GM18858 (cell line): Measurements from ENCODE around the gene KCNJ12.
"Not testable (repeated sequence)": the region's sequence is repeated elsewhere in the genome, so short reads cannot be mapped to it uniquely, and the experiment has no call there.

Experiments used
- ATAC-seq: cut with Tn5 transposase; IDR thresholded peaks from one replicate; pipeline ENCODE4 v1.9.1; 2021; ENCODE audit not compliant: unreplicated experiment

The KCNJ12 gene

DNA sequence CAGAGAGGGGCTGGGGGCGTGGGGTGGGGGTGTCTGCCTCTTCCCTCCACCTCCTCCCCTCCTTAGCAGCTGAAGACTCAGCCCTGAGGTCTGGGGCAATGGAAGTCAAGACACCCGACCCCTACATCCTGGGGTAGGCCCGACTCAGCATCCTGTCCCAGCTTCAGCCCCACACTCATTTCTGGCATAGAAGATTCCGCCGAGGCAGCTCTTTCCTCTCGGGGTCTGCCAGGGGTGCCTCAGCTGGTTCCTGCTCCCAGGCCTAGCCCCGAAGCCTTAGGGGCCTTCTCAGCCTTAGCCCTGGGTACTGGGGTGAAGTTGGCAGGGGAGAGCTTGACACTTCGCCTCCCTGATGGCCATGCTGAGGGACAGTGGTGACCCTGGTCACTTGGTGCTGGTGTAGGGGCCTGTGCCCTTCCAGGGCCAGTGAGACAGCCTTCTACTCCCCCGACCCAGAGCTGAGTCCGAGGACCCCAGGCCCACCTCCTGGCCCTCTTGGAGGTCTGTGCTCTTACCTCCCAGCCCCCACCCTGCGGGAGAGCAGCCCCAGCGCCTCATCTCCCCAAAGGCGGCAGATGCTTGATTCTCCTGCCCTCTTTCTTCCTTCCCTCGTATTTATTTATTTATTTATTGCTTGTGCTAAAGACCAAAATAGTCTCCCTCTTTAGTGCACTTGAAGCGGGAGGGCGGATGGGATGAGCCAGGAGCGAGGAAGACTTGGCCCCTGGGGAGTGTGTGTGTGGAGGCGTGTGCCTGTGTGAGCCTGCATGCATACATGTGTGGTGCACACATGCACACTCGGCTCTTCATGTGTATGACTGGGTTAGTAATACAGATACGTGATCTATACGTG lies 42.5 kb downstream of the KCNJ12 start:
- no peak for ATAC-seq

DNA sequence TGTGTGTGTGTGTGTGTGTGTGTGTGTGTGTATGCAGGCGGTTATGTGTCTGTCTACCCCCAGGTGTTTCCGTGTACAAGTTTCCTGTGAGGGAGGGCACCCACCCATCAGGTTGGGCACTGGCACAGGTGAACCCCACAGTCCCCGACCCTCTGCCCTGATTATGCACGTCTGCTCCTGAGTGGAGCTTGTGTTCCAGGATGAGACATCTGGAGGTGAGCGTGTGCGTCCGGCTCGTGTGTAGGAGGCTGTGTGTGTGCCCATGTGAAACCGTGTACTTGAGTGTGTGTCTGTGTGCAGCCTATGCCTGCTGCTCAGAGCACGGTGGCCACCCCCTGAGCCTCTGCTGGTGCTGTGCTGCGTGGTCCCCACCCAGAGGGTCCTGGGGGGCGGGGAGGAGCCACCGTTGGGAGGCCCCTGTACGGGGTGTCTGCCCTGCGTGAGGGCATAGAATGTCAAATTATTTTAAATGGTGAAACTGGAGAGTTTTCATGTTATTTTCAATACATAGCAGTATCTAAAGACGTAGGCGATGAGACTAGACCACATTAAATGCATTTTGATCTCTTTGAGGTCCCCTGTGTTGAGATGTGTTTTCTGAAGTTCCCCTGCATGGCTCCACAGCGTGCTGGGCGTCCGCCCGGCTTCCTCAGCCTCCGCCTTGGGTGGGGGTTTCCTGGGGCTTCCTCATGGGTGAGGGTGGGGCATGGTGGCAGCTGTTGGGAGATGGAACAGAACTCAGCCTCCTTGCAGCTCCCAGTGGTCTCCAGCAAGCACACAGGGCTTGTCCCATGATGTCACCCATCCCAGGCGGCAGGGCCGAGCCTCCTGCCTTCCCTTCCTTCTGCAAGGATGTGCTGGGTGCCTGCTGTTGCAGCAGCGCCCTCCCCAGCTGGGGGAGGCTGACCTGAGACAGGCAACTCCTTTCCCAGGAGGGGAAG lies 43.4 kb downstream of the KCNJ12 start:
- ATAC-seq = no peak

DNA sequence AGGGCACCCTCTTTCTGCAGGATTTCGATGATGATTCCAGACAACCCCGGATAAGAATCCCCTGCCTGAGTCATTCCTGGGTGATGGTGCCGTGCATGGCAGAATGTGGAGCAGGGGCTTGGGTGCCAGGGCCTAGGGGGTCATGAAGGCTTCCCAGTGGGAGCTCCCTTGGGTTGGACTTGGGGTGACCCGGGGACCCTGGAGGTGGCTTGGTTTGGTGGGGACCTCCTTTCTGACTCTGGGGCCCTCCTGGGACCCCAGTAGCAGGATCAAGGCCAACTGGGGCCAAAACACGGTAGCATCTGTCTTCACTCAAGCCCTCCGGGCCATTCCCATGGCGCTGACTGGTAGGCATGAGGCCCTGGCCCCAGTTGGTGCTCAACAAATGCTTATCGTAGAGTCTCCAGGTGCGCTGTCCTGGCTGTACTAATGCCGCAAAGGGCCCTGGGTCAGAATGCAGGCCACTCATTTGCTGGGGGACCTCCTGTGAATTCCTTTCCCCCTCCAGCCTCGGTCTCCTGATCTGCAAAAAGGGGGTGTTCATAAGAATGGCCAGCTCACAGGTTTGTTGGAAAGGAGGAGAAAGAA lies 44.4 kb downstream of the KCNJ12 start:
- not testable (repeated sequence) for ATAC-seq

DNA sequence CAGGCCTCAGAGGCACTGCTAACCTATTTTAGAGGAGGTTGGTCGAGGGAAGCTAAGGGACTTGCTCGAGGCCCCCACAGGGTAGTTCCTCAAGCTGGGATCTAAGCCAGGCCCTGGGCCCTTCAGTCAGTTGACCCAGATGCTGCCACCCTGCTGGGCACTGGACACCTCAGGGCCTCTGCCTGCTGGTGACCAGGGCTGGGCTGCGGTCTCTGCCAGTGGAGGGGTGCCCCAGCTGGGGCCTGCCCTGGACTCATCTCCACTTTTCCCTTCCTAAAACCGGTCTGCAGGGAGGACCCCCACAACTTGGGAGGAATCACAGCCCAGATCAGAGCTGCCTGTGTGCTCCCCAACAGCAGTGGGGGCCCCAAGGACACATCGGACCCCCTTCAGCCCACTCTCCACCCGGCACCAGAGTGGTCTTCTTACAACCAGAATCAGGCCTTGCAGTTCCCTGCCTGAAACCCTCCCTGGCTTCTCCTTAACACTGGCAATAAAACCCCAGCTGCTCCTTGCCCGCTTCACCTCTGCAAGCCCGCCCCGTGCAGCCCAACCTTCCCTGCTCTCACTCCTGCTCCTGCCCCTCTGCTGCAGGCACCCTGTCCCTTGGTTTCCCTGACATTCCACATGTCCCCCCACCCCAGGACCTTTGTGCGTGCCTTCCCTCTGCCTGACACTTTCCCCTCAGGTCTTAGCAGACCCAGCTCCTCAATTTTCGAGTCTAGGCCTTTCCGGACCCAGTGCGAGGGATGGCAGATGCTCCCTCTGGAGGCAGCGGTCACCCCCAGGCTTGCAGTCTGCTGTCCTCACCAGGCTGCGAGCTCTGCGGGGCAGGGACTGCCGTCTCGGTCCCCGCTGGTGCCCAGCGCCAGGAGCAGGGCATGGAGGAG lies 45.5 kb downstream of the KCNJ12 start:
- not testable (repeated sequence) for ATAC-seq

DNA sequence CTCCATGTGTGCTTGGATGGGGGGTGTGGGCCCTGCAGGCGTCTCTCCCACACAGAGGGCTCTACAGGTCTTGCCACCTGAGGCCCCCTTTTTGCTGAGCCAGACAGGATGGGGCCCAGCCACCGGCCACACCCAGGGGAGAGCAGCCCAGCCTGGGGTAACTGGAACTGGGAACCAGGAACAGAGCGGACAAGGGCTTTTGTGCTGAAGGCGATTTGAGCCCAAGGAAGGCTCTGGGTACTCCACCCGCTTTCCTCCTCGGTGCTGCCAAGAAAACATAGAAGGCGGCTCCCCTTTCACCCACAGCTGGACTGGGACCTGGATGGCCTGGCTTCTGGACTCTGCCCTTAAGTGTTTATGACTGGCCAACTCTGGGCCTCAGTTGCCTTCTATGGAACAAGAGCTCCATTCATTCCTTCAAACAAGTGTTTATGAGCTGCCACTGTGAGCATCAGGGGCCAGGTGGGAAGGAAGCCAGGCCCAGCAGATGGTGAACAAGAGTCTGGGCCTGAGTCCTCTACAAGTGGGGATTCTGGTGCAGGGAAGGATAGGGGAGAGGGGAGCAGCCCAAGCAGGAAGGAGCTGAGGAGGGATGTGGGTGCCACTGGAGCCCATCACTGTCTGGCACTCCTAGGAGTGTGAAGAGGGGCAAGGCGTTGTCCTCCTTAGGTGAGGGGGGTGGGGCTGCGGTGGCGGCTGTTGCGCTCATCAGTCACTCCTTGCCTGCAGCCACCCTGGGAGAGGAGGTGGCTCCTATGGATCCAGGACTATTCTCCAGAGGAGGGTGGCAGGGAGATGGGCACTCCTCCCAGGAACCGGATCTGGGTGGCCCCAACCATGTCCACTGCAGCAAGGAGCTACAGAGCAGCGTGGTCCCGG lies 46.4 kb downstream of the KCNJ12 start:
- not testable (repeated sequence) for ATAC-seq

DNA sequence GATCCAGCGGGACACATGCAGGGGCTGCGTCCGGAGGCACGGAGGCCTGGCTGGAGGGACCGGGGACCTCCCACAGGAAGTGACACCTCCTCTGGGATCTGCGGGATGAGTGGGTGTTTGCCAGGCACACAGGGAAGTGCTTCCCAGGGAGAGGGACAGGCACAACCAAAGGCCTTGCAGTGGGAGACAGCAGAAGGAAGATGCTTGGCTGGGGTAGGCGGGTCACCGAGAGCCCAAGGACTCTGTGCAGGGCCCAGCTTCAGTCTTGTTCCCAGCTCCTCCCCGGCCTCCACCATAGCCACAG lies 47.0 kb downstream of the KCNJ12 start:
- not testable (repeated sequence) for ATAC-seq

DNA sequence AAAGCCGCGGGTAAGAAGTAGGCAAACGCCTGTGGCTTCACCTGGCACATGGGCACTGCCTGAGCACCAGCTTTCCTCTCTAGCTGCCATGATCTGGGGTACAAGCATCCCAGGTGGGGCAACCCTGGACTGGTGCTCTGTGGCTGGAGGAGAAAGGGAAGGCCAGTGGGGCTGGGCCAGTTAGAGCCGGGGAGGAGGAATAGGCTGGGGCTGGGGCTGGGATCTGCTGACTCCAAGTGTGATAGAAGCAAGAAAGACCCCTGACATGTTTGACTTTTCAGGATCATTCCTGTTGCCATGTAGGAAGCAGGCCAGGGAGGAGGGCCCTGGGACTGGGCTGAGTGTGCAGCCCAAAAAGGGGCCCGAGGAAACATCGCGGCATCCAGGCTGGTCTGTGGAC lies 48.5 kb downstream of the KCNJ12 start:
- ATAC-seq = not testable (repeated sequence)

DNA sequence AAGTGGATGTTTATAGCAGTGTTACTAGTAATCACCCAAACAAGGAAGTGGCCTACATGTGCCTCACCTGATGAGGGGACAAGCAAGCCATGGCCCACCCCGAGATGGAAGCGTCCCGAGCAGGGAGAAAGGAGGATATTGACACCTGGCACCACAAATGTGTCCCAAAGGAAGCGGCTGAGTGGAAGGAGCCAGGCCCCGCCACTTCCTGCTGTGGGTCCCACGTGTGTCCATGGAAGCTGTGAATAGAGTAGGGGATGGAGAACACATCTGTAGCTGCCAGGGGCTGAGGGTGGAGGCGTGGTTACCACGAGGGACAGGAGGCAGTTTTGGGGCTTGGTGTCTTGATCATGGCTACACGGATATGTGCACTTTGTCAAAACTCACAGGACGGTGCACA lies 49.2 kb downstream of the KCNJ12 start:
- no peak for ATAC-seq

DNA sequence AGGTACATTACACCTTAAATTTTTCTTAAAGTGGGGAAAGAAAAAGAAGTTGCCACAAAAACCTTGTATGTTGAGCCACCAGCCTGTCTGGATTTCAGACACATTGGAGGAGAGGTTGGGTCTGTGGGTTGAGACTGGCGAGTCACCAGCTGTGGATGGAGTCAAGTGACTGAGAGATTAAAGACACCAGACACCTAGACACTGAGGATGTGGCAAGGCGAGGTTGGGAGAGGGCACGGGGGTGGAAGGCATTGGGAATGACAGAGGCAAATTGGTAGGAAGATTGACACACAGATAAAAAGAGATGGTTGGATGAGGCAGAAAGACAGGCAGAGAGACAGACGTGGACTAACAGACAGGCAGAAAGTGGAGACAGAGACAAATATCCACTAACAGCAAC lies 49.6 kb downstream of the KCNJ12 start:
- ATAC-seq = no peak

DNA sequence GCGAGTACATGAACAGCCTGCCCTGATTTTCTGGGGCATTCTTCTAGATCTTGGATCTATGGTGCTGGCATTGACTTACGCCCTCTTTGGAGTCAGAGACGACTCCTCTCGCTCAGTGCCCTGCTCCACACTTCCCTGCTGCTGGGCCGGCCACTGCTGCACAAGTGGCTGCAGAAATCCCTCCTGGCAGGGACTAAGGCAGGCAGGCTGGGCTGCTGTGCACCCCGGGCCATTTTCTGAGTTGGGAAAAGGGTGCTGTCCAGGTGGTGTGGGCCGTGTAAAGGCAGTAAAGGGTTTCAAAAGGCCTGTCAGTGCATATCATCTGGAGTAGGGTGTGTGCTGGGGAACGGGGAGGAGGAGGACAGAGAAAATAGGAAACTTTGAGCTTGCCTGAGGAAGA lies 50.1 kb downstream of the KCNJ12 start:
- ATAC-seq = not testable (repeated sequence)

DNA sequence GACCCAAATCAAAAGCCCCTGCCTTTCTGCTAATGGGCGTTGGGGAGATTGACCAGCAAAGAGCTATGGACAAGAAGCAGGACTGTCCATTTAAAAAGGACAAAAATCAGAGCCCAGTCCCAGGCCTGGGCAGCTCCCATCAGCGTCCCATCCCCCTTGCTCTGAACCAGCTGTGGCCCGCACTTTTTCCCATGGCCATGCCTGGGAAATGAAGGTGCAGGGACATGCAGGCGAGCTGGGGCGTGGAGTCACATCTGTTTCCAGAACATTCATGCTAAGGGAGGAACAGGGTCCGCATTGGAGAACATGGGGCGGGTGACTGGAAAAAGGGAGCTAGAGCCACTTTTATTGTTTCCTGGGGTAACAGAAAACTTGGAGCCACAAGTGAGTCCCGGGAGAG lies 50.7 kb downstream of the KCNJ12 start:
- not testable (repeated sequence) for ATAC-seq

DNA sequence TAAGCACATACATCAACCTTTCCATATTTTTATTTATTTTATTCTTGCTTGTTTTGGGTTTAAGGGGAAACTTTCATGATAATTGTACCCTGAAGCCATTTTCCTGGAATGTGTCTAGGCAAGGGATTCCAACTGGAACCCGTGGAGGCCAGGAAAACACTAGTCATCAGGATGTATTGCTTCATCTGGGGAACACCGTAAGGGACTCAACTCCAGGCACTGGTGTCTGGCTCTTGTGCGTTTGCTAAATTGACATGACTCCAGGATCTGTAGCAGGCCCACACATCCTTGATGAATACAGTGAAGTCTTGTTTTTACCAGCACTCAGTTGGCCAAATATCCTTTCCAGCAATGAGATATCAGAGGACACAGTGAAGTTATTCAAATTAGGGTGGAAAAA lies 51.6 kb downstream of the KCNJ12 start:
- not testable (repeated sequence) for ATAC-seq

DNA sequence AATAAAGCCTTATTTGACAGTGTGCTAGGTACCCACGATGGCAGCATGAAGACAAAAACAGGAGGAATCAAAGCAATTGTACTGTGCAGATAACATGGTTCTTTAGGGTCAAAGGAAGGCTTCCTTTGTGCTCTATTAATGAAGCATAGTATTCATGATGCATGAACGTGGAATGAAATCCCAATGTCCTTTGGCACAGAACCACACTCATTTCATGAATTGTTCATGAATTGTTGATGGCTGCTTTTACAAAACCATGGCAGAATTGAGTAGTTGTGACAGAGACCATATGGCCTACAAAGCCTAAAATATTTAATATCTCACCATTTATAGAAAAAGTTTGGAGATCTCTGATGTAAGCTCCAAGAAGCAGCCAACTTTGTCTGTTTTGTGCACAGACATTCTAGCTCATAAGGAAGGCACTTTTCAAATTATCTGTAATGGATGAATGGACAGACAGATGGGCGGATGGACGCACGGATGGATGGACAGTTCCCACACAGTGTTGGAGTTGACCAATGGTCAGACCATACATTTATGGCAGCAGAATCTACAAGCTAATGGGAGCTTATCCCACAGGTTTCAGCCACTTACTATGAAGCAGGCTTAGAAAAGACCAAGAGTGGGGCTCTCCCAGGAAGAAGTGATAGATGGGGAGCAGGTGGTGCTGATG lies 52.7 kb downstream of the KCNJ12 start:
- not testable (repeated sequence) for ATAC-seq

DNA sequence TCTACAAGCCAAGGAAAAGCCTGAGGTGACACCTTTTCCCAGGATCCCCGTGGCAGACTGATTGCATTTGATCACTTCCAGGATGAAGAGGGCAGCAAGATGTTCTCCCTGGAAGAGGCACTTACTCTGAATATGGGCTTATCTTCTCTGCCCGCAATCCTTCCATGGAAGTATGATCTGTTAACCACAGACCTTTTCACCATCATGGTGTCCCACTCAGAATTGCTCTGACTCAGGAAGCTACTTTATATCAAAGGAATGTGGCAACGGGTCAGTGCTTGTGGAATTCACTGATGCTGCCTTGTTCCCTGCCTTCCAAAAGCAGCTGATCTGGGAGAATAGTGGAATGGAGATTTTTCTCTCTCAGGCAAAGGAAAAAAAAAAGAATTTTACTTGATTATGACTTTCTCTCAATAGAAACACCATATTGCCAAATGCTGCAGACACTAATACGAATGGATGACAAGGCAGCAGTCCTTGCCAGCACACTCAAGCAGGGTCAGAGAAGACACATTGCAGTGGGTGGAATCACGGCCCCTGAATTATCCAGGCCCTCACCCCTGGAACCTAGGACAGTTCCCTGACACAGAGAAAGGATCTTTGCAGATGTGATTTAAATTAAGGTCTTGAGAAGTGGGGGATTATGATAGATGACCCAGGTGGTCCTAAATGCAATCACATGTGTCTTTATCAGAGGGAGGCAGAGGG lies 53.9 kb downstream of the KCNJ12 start:
- ATAC-seq = not testable (repeated sequence)

DNA sequence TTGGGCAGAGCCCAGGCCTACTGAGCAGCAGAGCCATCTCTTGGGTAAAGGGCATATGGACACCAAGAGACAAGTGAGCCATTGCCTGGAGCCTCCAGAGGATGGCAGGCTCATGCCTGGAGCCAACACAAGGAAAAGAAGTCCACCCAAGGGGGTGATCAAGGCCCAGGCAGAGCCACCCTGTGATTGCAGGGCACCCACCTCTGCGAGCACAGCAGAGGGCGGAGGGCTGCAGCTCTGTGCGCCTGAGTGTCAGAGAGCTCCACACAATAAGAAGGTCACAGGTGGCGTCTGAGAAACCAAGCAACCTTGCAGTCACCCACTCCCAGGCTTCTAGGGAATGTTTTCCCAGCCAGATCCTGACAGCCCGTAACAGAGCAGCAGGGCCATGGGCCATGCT lies 57.8 kb downstream of the KCNJ12 start:
- ATAC-seq = not testable (repeated sequence)

DNA sequence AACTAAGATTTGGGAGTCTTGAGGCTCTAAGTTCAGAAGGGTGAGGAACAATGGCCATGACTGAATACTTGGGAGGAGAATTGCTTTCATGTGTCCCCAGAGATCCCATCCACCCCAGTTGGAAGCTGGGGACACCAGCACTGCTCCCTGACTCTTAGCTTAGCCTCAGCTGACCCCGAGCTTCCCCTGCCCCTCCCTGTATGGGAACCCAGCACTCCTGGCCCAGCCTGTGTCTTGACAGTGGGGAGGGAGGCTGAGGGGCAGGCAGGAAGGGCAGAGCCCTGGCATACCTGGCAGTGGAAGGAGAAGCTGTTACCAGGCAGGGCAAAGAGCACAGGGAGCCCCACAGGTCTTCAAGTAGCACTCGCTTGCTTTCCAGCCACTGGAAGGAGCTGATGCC lies 58.8 kb downstream of the KCNJ12 start:
- not testable (repeated sequence) for ATAC-seq

DNA sequence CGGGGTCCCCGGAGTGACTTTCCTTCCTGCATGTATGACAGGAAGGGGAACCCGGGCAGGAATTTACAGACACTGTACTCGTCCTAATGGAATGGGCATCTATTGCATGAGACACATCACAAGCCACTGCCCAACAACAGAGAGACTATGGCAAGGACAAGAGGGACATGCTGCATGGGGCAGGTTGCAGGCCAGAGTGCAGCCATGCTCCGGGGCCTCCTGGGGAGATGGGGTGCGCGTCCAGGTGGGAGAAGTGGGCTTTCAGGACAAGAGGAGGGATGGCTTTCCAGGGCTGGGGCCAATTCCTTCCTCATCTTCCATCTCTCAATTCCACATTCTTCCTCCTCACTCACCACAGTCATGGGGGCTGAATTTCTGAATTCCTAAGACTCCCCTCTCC lies 60.3 kb downstream of the KCNJ12 start:
- ATAC-seq = not testable (repeated sequence)
